H1 (cell line): ENCODE measurements around the gene PAX5. TPM values are rescaled to one million over a fixed set of nuclear protein-coding genes. Genes with fewer than 3 reads are reported as not detected.
A peak's percentile ranks its signal among the peaks of the same experiment; 100 is the strongest.

Source experiments
- CTCF ChIA-PET: fragments of 300-600 bp; sonication (Branson Sonifier 250); formaldehyde crosslinking; loops from one replicate; lab custom pipeline; 2021; ENCODE audit not compliant: partially characterized antibody; lab: Charles Lee
- POLR2A ChIA-PET: fragments of 300-600 bp; sonication (Branson Sonifier 250); formaldehyde crosslinking; loops from one replicate; lab custom pipeline; 2021; ENCODE audit warnings: inconsistent platforms; ENCODE audit not compliant: partially characterized antibody; lab: Charles Lee
- DNase-seq, 2 experiments: peaks; one replicate each; pipeline versions ENCODE4 v3.0.0 to v3.0.0-alpha.2; 2010 to 2022; ENCODE audit warnings: low spot score in 2 of 2, low read depth in 1 of 2, mixed read lengths in 1 of 2
- FAIRE-seq: peaks from 2 replicates; lab custom pipeline; 2011; peaks lifted over from hg19 to GRCh38; lab: Jason Lieb, UNC
- H2AFZ ChIP-seq: 2 replicates; pipeline ENCODE4 v1.8.1; 2012; ENCODE audit warnings: low read length, inconsistent platforms
- H2AK5ac ChIP-seq: 2 replicates; pipeline ENCODE4 v1.6.1; 2013; ENCODE audit warnings: low read depth, low read length
- H2BK120ac ChIP-seq: replicated peaks from 2 replicates; pipeline ENCODE3; 2013; ENCODE audit warnings: low read depth, low read length, inconsistent platforms
- H2BK12ac ChIP-seq: 2 replicates; pipeline ENCODE4 v1.6.1; 2013; ENCODE audit warnings: low read depth, low read length
- H2BK15ac ChIP-seq: 2 replicates; pipeline ENCODE4 v1.6.1; 2013; ENCODE audit warnings: low read length
- H2BK20ac ChIP-seq: 2 replicates; pipeline ENCODE4 v1.6.1; 2013; ENCODE audit warnings: low read length
- H2BK5ac ChIP-seq: 2 replicates; pipeline ENCODE4 v1.6.1; 2013; ENCODE audit warnings: low read depth, low read length
- H3K14ac ChIP-seq: 2 replicates; pipeline ENCODE4 v1.6.1; 2013; ENCODE audit warnings: inconsistent platforms; ENCODE audit not compliant: insufficient read length
- H3K18ac ChIP-seq: 2 replicates; pipeline ENCODE4 v1.6.1; 2013; ENCODE audit warnings: low read length; ENCODE audit errors: extremely low read depth
- H3K23ac ChIP-seq: 2 replicates; pipeline ENCODE4 v1.6.1; 2013; ENCODE audit warnings: inconsistent platforms; ENCODE audit not compliant: insufficient read length
- H3K23me2 ChIP-seq: 2 replicates; pipeline ENCODE4 v1.6.1; 2013; ENCODE audit warnings: low read depth, low read length
- H3K27ac ChIP-seq: 2 replicates; pipeline ENCODE4 v1.6.1; 2011; ENCODE audit warnings: low read depth, low read length, inconsistent platforms
- H3K27me3 ChIP-seq, 4 experiments: replicated peaks in 1 of 4; 1 replicate in 1 of 4; 2 replicates in 3 of 4; pipeline versions ENCODE4 v1.6.1 to v1.8.1; 2011 to 2013; ENCODE audit warnings: low read length in 3 of 4, mild to moderate bottlenecking in 3 of 4, inconsistent platforms in 2 of 4, mixed read lengths in 2 of 4, moderate library complexity in 1 of 4; ENCODE audit not compliant: control insufficient read depth in 3 of 4, insufficient read depth in 3 of 4; ENCODE audit errors: extremely low read depth in 1 of 4
- H3K36me3 ChIP-seq, 4 experiments: 2 replicates each; pipeline versions ENCODE4 v1.6.1 to v1.8.1; 2011 to 2013; ENCODE audit warnings: mild to moderate bottlenecking in 4 of 4, low read length in 3 of 4, moderate library complexity in 2 of 4, control low read depth in 1 of 4, inconsistent platforms in 1 of 4; ENCODE audit not compliant: insufficient read depth in 4 of 4, control insufficient read depth in 2 of 4
- H3K4ac ChIP-seq: replicated peaks from 2 replicates; pipeline ENCODE3; 2013; ENCODE audit warnings: low read length, low read depth, mixed read lengths, inconsistent platforms; ENCODE audit not compliant: insufficient read length
- H3K4me1 ChIP-seq, 4 experiments: replicated peaks in 1 of 4; 1 replicate in 1 of 4; 2 replicates in 3 of 4; pipeline versions ENCODE4 v1.6.1 to v1.8.1; 2011 to 2013; ENCODE audit warnings: low read length in 3 of 4, inconsistent platforms in 2 of 4, mixed read lengths in 1 of 4; ENCODE audit not compliant: insufficient read depth in 4 of 4, control insufficient read depth in 3 of 4
- H3K4me2 ChIP-seq, 2 experiments: 2 replicates each; pipeline versions ENCODE4 v1.6.1 to v1.8.1; 2011 to 2013; ENCODE audit warnings: low read depth in 2 of 2, low read length in 2 of 2, control low read depth in 1 of 2, inconsistent platforms in 1 of 2, mild to moderate bottlenecking in 1 of 2; ENCODE audit not compliant: insufficient read depth in 1 of 2
- H3K4me3 ChIP-seq, 4 experiments: fragments of 200-600, 300-600 bp in 1 of 4; sonication (generic), shearing (Covaris generic), sonication (Bioruptor Twin) in 1 of 4; 2 replicates each; pipeline versions ENCODE4 v1.5.1 to v1.8.1; 2011 to 2016; ENCODE audit warnings: low read length in 4 of 4, low read depth in 3 of 4, control low read depth in 2 of 4, inconsistent platforms in 2 of 4, mild to moderate bottlenecking in 2 of 4, mixed read lengths in 1 of 4, moderate library complexity in 1 of 4; ENCODE audit not compliant: insufficient read depth in 2 of 4; ENCODE audit errors: extremely low read depth in 1 of 4
- H3K56ac ChIP-seq: replicated peaks from 2 replicates; pipeline ENCODE3; 2013; ENCODE audit warnings: low read depth, mild to moderate bottlenecking, mixed read lengths, low read length, inconsistent platforms; ENCODE audit not compliant: insufficient read length
- H3K79me1 ChIP-seq: 2 replicates; pipeline ENCODE4 v1.6.1; 2013; ENCODE audit warnings: low read depth, low read length, control low read depth
- H3K79me2 ChIP-seq, 2 experiments: 2 replicates each; pipeline versions ENCODE4 v1.6.1 to v1.8.1; 2012 to 2013; ENCODE audit warnings: low read length in 2 of 2, mild to moderate bottlenecking in 2 of 2, inconsistent platforms in 1 of 2; ENCODE audit not compliant: insufficient read depth in 2 of 2, control insufficient read depth in 1 of 2
- H3K9ac ChIP-seq, 4 experiments: replicated peaks in 1 of 4; 1 replicate in 1 of 4; 2 replicates in 3 of 4; pipeline versions ENCODE4 v1.6.1 to v1.8.1; 2011 to 2013; ENCODE audit warnings: low read depth in 3 of 4, low read length in 3 of 4, control low read depth in 2 of 4, mild to moderate bottlenecking in 2 of 4, moderate library complexity in 2 of 4, inconsistent platforms in 1 of 4; ENCODE audit errors: extremely low read depth in 1 of 4
- H3K9me3 ChIP-seq, 2 experiments: 2 replicates each; pipeline versions ENCODE4 v1.6.1 to v1.8.1; 2012 to 2013; ENCODE audit warnings: mild to moderate bottlenecking in 2 of 2, moderate library complexity in 2 of 2, control low read depth in 1 of 2, inconsistent platforms in 1 of 2, low read depth in 1 of 2, low read length in 1 of 2, mixed read lengths in 1 of 2; ENCODE audit not compliant: insufficient read depth in 2 of 2
- H4K20me1 ChIP-seq, 2 experiments: replicated peaks in 1 of 2; 2 replicates each; pipeline versions ENCODE3 to v1.8.1; 2011 to 2013; ENCODE audit warnings: inconsistent platforms in 2 of 2, low read length in 2 of 2, mild to moderate bottlenecking in 1 of 2; ENCODE audit not compliant: insufficient read depth in 2 of 2, control insufficient read depth in 1 of 2
- H4K5ac ChIP-seq: 2 replicates; pipeline ENCODE4 v1.6.1; 2013; ENCODE audit warnings: low read length, low read depth, mixed read lengths, inconsistent platforms; ENCODE audit not compliant: insufficient read length
- H4K8ac ChIP-seq: 2 replicates; pipeline ENCODE4 v1.8.0; 2013; ENCODE audit warnings: mild to moderate bottlenecking, moderate library complexity, low read length, inconsistent platforms; ENCODE audit not compliant: insufficient read depth; ENCODE audit errors: extremely low read depth
- H4K91ac ChIP-seq: replicated peaks from 2 replicates; pipeline ENCODE3; 2013; ENCODE audit warnings: low read length, mixed read lengths, inconsistent platforms; ENCODE audit not compliant: insufficient read length
- ATF2 ChIP-seq: IDR thresholded peaks from 2 replicates; pipeline ENCODE4 v1.6.1; 2012; ENCODE audit warnings: low read length, inconsistent platforms
- CTCF ChIP-seq, 3 experiments: IDR thresholded peaks; 1 replicate in 2 of 3; 2 replicates in 1 of 3; pipeline versions ENCODE4 v1.5.1 to v1.6.1; 2011; ENCODE audit warnings: low read length in 3 of 3, mild to moderate bottlenecking in 3 of 3, inconsistent platforms in 2 of 3, low read depth in 1 of 3, moderate library complexity in 1 of 3; ENCODE audit not compliant: insufficient read depth in 1 of 3; ENCODE audit errors: control extremely low read depth in 1 of 3
- GABPA ChIP-seq: IDR thresholded peaks from 2 replicates; pipeline ENCODE4 v1.6.1; 2011; ENCODE audit warnings: mild to moderate bottlenecking, low read length, moderate library complexity, borderline replicate concordance; ENCODE audit not compliant: insufficient read depth
- RAD21 ChIP-seq, 2 experiments: IDR thresholded peaks in 1 of 2; conservative IDR thresholded peaks in 1 of 2; 2 replicates each; pipeline ENCODE4 v1.6.1; 2011; ENCODE audit warnings: low read depth in 2 of 2, low read length in 2 of 2, improper control_type of control experiment in 1 of 2, inconsistent platforms in 1 of 2, mild to moderate bottlenecking in 1 of 2, moderate library complexity in 1 of 2
- SP1 ChIP-seq: IDR thresholded peaks from 2 replicates; pipeline ENCODE4 v1.6.1; 2011; ENCODE audit warnings: low read depth, low read length
- WGBS, 2 experiments: shearing (Covaris generic) in 1 of 2; methylation state at CpG; one replicate each; pipeline versions ENCODE4 v1.1.6 to v1.1.7; 2013 to 2015; ENCODE audit warnings: low lambda C conversion rate in 2 of 2, mixed read lengths in 2 of 2, inconsistent platforms in 1 of 2, low coverage in 1 of 2, missing lambda C conversion rate in 1 of 2; ENCODE audit not compliant: insufficient replicate concordance in 2 of 2, insufficient coverage in 1 of 2, insufficient read length in 1 of 2; ENCODE audit errors: extremely low coverage in 1 of 2, missing lambda C conversion rate in 1 of 2; 5-methylcytosine and 5-hydroxymethylcytosine counted together
- polyA plus RNA-seq, 7 experiments: library from polyadenylated mRNA; depleted of rRNA in 3 of 7; stranded (reverse) in 5 of 7; unstranded in 2 of 7; fragments of >200 nt in 5 of 7; fragments of 200-250 nt in 2 of 7; gene quantifications; 1 replicate in 5 of 7; 2 replicates in 1 of 7; 4 replicates in 1 of 7; pipeline versions ENCODE4 v1.2.1 to v1.2.3, GENCODE V29; 2011 to 2013; ENCODE audit warnings: missing spikeins in 2 of 7, mixed read lengths in 2 of 7
- total RNA-seq: library from RNA; stranded (reverse); fragmentation: NEBNext Ultra II Directional; extraction: Animal tissue kit (Norgen Biotek cat#: 25700); gene quantifications from 2 replicates; pipeline ENCODE4 v1.2.1, GENCODE V29; 2021

PAX5 gene
- total and polyA plus RNA-seq, 2 of the 8 experiments (the other 6 are each of a cell fraction or from before 2014, with no cell fraction given): 0.29 to 0.43 TPM

DNA sequence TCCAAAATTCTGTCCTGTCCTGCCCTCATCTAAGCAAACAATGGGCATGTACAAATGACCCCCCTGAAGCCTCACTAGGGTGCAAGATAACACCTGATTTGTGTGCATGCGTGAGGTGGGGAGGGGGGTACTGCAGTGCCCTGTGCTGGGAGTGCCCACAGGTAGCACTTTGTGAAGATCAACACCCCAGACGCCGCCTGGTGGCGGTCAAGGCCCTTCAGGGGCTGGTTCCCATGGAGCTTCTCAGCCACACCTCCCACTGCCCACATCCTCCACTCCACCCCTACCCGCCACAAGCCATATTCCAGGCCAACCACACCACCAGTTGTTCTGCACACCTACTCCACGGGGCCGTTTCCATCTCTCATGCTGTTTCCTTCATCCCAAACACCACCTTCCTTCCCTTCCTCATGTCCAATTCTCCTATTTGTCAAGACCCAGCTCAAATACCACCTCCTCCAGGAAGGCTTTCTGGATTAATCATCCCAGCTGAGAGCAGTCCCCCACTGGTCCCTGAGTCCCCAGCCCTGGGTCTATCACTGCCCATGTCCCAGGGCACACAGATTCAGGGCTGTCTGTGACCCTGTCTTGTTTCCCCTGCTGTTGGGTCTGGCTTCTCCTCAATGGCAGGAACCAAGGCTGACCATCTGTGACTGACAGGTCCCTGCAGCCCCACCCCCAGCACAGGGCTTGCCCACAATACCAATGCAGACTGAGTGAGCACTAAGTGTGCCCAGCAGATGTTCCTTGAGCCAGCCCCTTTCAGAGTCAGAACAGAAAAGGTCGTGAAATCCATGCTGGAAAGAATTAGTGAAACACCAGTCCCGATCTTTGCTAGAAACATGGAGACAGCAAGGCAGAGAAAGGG is 178.4 kb downstream of the PAX5 start:
- Histone ChIP-seq H3K36me3 (no peaks in the 10 kb centered on the region), H3K23me2 (no peaks in the 10 kb centered on the region), H2AK5ac (no peak overlapping the region), H3K4ac (no peak overlapping the region), H3K9ac (no peak overlapping the region; a peak in 1 of 7 replicates), H3K23ac (no peak overlapping the region), H2BK120ac (no peak overlapping the region), H3K4me2 (no peak overlapping the region), H3K14ac (no peak overlapping the region), H3K27ac (no peak overlapping the region), H4K20me1 (no peaks in the 10 kb centered on the region), H3K56ac (no peak overlapping the region), H3K18ac (no peak overlapping the region), H4K91ac (no peak overlapping the region), H4K8ac (peak overlapping the region; percentile 30; the same call in 1 of the 2 replicates), H4K5ac (no peak overlapping the region), H2BK12ac (peak overlapping the region; percentile 18; the same call in 1 of the 2 replicates), H2AFZ (no peak overlapping the region), H3K4me3 (no peak overlapping the region), H2BK5ac (no peak overlapping the region), H3K4me1 (peaks cover 0 to 7% (median 1%) of the 10 kb centered on the region in 4 experiments; a peak in 4 of 7 replicates), H2BK20ac (no peak overlapping the region), H3K9me3 (no peaks in the 10 kb centered on the region), H2BK15ac (peak overlapping the region; percentile 97; the same call in 1 of the 2 replicates), H3K79me2 (no peaks in the 10 kb centered on the region), H3K27me3 (no peaks in the 10 kb centered on the region), H3K79me1 (no peaks in the 10 kb centered on the region)
- no peak for FAIRE-seq
- ChIA-PET POLR2A (no interaction called here), CTCF (interaction anchor here (0.6 to 13.8 kb wide), 26 partner anchors 10 to 525 kb away, joined by 3 to 148 read pairs (median 5); no protein-coding TSS in a partner anchor)
- TF ChIP-seq ATF2: no peak
- peak; percentile 60 to 68 for TF ChIP-seq RAD21 (IDR thresholded peaks at IDR 0.05 in 1 of 2, conservative IDR thresholded peaks at IDR 0.05 in 1 of 2; ENCODE audit: low read depth in 2 of 2, low read length in 2 of 2)
- TF ChIP-seq SP1: no peak
- TF ChIP-seq GABPA: 0 out of 2 replicates have a peak, but pooled peaks have one; percentile 41
- peak; percentile 75 for TF ChIP-seq CTCF (IDR thresholded peaks at IDR 0.05; ENCODE audit: control extremely low read depth in 1 of 3, insufficient read depth in 1 of 3, low read depth in 1 of 3, low read length in 3 of 3)
- 58% methylated on average over 9 of the region's 9 CpGs; no CpG with 5 or more reads in 1 of the 2 experiments for WGBS, 2 experiments
- DNase-seq: peak in 1 of 2 experiments; percentile 76
